Measurements from ENCODE around the gene ALOX5.

- TF ChIP-seq, protein P1, sequence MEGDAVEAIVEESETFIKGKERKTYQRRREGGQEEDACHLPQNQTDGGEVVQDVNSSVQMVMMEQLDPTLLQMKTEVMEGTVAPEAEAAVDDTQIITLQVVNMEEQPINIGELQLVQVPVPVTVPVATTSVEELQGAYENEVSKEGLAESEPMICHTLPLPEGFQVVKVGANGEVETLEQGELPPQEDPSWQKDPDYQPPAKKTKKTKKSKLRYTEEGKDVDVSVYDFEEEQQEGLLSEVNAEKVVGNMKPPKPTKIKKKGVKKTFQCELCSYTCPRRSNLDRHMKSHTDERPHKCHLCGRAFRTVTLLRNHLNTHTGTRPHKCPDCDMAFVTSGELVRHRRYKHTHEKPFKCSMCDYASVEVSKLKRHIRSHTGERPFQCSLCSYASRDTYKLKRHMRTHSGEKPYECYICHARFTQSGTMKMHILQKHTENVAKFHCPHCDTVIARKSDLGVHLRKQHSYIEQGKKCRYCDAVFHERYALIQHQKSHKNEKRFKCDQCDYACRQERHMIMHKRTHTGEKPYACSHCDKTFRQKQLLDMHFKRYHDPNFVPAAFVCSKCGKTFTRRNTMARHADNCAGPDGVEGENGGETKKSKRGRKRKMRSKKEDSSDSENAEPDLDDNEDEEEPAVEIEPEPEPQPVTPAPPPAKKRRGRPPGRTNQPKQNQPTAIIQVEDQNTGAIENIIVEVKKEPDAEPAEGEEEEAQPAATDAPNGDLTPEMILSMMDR (IDR thresholded peaks at IDR 0.05): no peak
- no peak for TF ChIP-seq POLR2A (IDR thresholded peaks at IDR 0.05)
Measured at GRCh38 chr10:45377321-45377720, 3.3 kb downstream of the ALOX5 start.

Measured in heart left ventricle (tissue), 13 donors.